ENCODE data around the gene UNC5B. TPM values are rescaled to one million over a fixed set of nuclear protein-coding genes. Genes with fewer than 3 reads are reported as not detected.
A peak's percentile ranks its signal among the peaks of the same experiment; 100 is the strongest.
"Not testable (repeated sequence)": the region's sequence is repeated elsewhere in the genome, so short reads cannot be mapped to it uniquely, and the experiment has no call there.

The UNC5B gene
- total RNA-seq, 1 experiment from 2014 or later: 9.9 TPM

DNA sequence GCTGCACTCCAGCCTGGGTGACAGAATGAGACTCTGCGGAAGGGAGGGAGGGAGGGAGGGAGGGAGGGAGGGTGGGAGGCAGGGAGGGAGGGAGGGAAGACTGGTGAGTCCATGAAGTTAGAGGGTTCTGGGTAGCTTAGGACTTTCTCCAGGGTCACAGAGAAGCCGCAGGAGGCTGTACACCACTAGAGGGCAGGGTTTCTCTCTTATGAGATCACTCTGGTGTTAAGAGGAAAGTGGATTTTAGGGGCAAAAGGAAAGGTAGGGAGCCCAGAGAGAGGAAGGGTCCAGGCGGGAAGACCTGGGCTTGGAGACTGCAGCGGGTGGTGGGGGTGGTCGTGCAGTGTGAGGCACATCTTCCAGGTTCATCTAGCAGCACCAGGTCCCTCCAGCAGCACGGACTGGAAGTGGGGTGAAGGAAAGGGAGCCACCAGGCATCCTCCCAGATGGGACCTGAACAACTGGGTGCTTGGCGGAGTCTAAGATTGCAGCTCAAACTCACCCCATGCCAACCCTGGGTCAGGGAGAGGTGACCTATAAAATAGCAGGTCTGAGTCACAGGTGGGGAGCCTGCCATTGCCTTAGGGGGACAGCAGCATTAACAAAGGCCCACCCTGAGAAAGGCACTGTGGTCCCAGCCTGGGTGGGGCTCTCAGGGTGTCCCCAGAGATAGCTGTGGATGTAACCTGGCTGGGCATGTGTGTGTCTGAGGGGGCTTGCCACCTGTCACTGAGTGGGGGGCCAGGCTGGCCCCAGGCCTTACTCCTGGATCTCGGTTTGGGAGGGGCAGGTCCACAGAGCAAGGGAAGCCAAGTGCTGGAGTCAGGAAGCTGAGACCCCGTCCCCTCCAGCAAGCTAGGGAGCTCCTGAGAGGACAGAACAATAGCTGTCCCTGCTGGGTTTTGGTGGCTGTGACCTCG is 58.2 kb downstream of the UNC5B start:
- Histone ChIP-seq H3K27ac (ENCODE audit: low read depth, low read length, poor library complexity, severe bottlenecking) (no peak overlapping the region), H3K4me1 (ENCODE audit: insufficient read depth, low read length, poor library complexity, severe bottlenecking) (peaks cover 47% of the 10 kb centered on the region), H3K36me3 (ENCODE audit: insufficient read depth, low read length, poor library complexity, severe bottlenecking) (no peaks in the 10 kb centered on the region), H3K9me3 (ENCODE audit: low read depth, low read length, poor library complexity, severe bottlenecking) (no peaks in the 10 kb centered on the region), H3K4me3 (ENCODE audit: low read depth, low read length, poor library complexity, severe bottlenecking) (no peak overlapping the region), H3K27me3 (replicated peaks; ENCODE audit: insufficient read depth, low read depth, low read length, poor library complexity) (no peaks in the 10 kb centered on the region)
- CTCF ChIA-PET: interaction anchor here (0.6 to 1.3 kb wide), 6 partner anchors 9 to 348 kb away, joined by 3 to 8 read pairs (median 5); partner anchors contain the start of gene SLC29A3
- DNase-seq (ENCODE audit: low spot score): peak; percentile 85
- POLR2A ChIA-PET (ENCODE audit: low non-redundant PET): no interaction called here
- intact Hi-C loops (cut with micrococcal nuclease; ENCODE audit: unreplicated experiment): no loop called here
- TF ChIP-seq, protein P1, sequence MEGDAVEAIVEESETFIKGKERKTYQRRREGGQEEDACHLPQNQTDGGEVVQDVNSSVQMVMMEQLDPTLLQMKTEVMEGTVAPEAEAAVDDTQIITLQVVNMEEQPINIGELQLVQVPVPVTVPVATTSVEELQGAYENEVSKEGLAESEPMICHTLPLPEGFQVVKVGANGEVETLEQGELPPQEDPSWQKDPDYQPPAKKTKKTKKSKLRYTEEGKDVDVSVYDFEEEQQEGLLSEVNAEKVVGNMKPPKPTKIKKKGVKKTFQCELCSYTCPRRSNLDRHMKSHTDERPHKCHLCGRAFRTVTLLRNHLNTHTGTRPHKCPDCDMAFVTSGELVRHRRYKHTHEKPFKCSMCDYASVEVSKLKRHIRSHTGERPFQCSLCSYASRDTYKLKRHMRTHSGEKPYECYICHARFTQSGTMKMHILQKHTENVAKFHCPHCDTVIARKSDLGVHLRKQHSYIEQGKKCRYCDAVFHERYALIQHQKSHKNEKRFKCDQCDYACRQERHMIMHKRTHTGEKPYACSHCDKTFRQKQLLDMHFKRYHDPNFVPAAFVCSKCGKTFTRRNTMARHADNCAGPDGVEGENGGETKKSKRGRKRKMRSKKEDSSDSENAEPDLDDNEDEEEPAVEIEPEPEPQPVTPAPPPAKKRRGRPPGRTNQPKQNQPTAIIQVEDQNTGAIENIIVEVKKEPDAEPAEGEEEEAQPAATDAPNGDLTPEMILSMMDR (conservative IDR thresholded peaks at IDR 0.05; ENCODE audit: low read depth, low read length): peak; percentile 68
- no peak for TF ChIP-seq EZH2 (IDR thresholded peaks at IDR 0.05; ENCODE audit: borderline replicate concordance, low read depth, low read length, poor library complexity, severe bottlenecking)
- BruUV-seq (replicated peaks): no TSS peak

DNA sequence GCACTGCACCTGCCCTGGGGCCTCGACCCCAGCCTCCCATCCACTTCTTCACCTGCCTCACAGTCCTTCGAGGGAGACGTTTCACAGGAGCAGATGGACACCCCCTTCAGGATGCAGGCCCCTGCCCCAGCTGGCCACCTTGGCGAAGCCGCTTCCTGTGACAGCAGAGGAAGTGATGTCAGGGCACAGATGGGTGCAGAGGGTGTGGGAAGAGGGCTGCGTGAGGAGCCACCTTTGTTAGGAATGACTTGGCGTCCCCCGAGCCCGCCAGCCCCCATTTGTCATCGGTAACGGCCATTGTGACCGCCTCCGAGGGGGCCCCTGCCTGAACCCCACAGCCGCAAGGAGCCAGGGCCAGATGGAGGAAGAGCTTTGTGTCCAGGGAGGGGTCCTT is 59.3 kb downstream of the UNC5B start:
- Histone ChIP-seq H3K36me3 (ENCODE audit: insufficient read depth, low read length, poor library complexity, severe bottlenecking) (no peaks in the 10 kb centered on the region), H3K27ac (ENCODE audit: low read depth, low read length, poor library complexity, severe bottlenecking) (no peak overlapping the region), H3K9me3 (ENCODE audit: low read depth, low read length, poor library complexity, severe bottlenecking) (no peaks in the 10 kb centered on the region), H3K4me1 (ENCODE audit: insufficient read depth, low read length, poor library complexity, severe bottlenecking) (peaks cover 36% of the 10 kb centered on the region), H3K4me3 (ENCODE audit: low read depth, low read length, poor library complexity, severe bottlenecking) (no peak overlapping the region), H3K27me3 (replicated peaks; ENCODE audit: insufficient read depth, low read depth, low read length, poor library complexity) (no peaks in the 10 kb centered on the region)
- DNase-seq (ENCODE audit: low spot score): no peak
- intact Hi-C loops (cut with micrococcal nuclease; ENCODE audit: unreplicated experiment): no loop called here
- CTCF ChIA-PET: no interaction called here
- BruUV-seq (replicated peaks): no TSS peak
- POLR2A ChIA-PET (ENCODE audit: low non-redundant PET): no interaction called here
- TF ChIP-seq EZH2 (IDR thresholded peaks at IDR 0.05; ENCODE audit: borderline replicate concordance, low read depth, low read length, poor library complexity, severe bottlenecking): no peak
- TF ChIP-seq, protein P1 (conservative IDR thresholded peaks at IDR 0.05; ENCODE audit: low read depth, low read length): no peak

DNA sequence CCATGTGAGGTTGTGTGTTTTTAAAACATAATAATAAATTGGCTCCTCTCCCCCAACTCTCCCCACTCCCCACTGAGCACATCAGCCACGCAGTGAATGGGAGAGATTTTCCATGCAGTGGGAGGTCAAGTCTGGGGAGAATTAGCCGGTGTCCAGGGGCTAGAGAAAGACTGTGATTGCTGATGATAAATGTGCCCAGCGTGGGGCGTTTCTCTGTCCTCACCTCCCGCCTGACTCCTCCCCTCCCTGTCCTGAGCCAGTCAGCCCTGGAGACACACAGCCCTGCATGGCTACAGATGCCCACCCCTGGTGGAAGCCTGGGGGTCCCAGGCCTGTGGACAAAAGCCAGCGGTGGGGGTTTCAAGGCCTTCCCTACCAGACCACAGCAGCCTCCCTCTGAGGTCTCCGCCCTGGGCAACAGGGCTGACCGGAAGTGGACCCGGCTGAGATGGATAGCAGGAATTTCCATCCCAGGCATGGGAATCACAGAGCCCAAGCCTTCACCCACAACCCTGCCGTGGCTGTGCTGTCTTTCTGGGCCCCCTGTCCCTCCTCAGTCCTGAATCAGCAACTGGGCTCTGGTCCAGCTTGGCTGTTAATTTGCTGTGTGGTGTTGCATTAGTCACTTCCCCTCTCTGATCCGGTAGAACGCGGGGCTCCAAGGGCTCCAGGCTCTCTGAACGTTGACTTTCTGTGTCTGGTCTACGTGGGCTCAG is 59.8 kb downstream of the UNC5B start:
- intact Hi-C loops (cut with micrococcal nuclease; ENCODE audit: unreplicated experiment): no loop called here
- ChIA-PET POLR2A (ENCODE audit: low non-redundant PET) (interaction anchor here (0.6 kb wide), 1 partner anchor 770 kb away, joined by 3 read pairs; no protein-coding TSS in a partner anchor), CTCF (no interaction called here)
- Histone ChIP-seq H3K4me3 (ENCODE audit: low read depth, low read length, poor library complexity, severe bottlenecking) (no peak overlapping the region), H3K27ac (ENCODE audit: low read depth, low read length, poor library complexity, severe bottlenecking) (peak overlapping the region; percentile 30), H3K36me3 (ENCODE audit: insufficient read depth, low read length, poor library complexity, severe bottlenecking) (no peaks in the 10 kb centered on the region), H3K27me3 (replicated peaks; ENCODE audit: insufficient read depth, low read depth, low read length, poor library complexity) (no peaks in the 10 kb centered on the region), H3K9me3 (ENCODE audit: low read depth, low read length, poor library complexity, severe bottlenecking) (no peaks in the 10 kb centered on the region), H3K4me1 (ENCODE audit: insufficient read depth, low read length, poor library complexity, severe bottlenecking) (peaks cover 30% of the 10 kb centered on the region)
- peak; percentile 42 for DNase-seq (ENCODE audit: low spot score)
- TF ChIP-seq EZH2 (IDR thresholded peaks at IDR 0.05; ENCODE audit: borderline replicate concordance, low read depth, low read length, poor library complexity, severe bottlenecking): no peak
- TF ChIP-seq, protein P1 (conservative IDR thresholded peaks at IDR 0.05; ENCODE audit: low read depth, low read length): no peak
- no TSS peak for BruUV-seq (replicated peaks)

DNA sequence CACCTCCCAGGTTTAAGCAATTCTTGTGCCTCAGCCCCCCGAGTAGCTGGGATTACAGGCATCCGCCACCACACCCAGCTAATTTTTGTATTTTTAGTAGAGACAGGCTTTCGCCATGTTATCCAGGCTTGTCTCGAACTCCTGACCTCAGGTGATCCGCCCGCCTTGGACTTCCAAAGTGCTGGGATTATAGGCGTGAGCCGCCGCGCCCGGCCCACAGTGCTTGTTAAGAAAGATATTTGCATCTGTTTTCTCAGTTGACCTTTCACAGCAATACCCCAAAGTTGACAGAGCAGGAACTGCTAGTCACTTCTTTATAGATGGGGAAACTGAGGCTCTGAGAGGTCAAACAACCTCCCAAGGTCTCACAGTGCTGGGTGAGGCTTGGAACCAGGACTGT is 60.6 kb downstream of the UNC5B start:
- DNase-seq (ENCODE audit: low spot score); H3K36me3 ChIP-seq (ENCODE audit: insufficient read depth, low read length, poor library complexity, severe bottlenecking); CTCF ChIA-PET; BruUV-seq (replicated peaks); intact Hi-C loops (cut with micrococcal nuclease; ENCODE audit: unreplicated experiment); H3K9me3 ChIP-seq (ENCODE audit: low read depth, low read length, poor library complexity, severe bottlenecking); H3K4me3 ChIP-seq (ENCODE audit: low read depth, low read length, poor library complexity, severe bottlenecking); H3K27me3 ChIP-seq (replicated peaks; ENCODE audit: insufficient read depth, low read depth, low read length, poor library complexity): not testable (repeated sequence)
- Histone ChIP-seq H3K4me1 (ENCODE audit: insufficient read depth, low read length, poor library complexity, severe bottlenecking) (peaks cover 29% of the 10 kb centered on the region), H3K27ac (ENCODE audit: low read depth, low read length, poor library complexity, severe bottlenecking) (peak overlapping the region; percentile 30)
- POLR2A ChIA-PET (ENCODE audit: low non-redundant PET): interaction anchor here (0.6 kb wide), 1 partner anchor 769 kb away, joined by 3 read pairs; no protein-coding TSS in a partner anchor

Data from A673 (cell line).